Large intestine (tissue), 3 donors: ENCODE measurements around the gene ZMYM3. TPM values are rescaled to one million over a fixed set of nuclear protein-coding genes. Genes with fewer than 3 reads are reported as not detected.

ENCODE experiments used
- DNase-seq, 2 donors: peaks; one replicate each; pipeline versions ENCODE4 v3.0.0 to v3.0.0-alpha.2; 2013
- H3K27ac ChIP-seq: one replicate; pipeline ENCODE4 v1.5.1; 2013; ENCODE audit warnings: low read length
- H3K27me3 ChIP-seq: 2 replicates; pipeline ENCODE4 v1.6.1; 2013; ENCODE audit warnings: low read length; ENCODE audit not compliant: control insufficient read depth, insufficient read depth
- H3K36me3 ChIP-seq: 2 replicates; pipeline ENCODE4 v1.6.1; 2013; ENCODE audit warnings: low read length; ENCODE audit not compliant: control insufficient read depth, insufficient read depth
- H3K4me1 ChIP-seq: one replicate; pipeline ENCODE4 v1.6.1; 2013; ENCODE audit warnings: low read length; ENCODE audit not compliant: control insufficient read depth, insufficient read depth
- H3K4me3 ChIP-seq: one replicate; pipeline ENCODE4 v1.5.1; 2013; ENCODE audit warnings: low read length
- H3K9me3 ChIP-seq: one replicate; pipeline ENCODE4 v1.6.1; 2013; ENCODE audit warnings: mild to moderate bottlenecking, low read depth, low read length, moderate library complexity; ENCODE audit not compliant: control insufficient read depth
- WGBS: methylation state at CpG from one replicate; pipeline ENCODE4 v1.1.5; 2013; ENCODE audit warnings: low lambda C conversion rate; ENCODE audit not compliant: insufficient coverage; 5-methylcytosine and 5-hydroxymethylcytosine counted together
- polyA plus RNA-seq: library from polyadenylated mRNA; unstranded; fragments of 120-200 nt; gene quantifications from one replicate; pipeline ENCODE4 v1.2.1, GENCODE V29; 2013

Gene ZMYM3
- polyA plus RNA-seq, 1 donor: 29.7 TPM

DNA sequence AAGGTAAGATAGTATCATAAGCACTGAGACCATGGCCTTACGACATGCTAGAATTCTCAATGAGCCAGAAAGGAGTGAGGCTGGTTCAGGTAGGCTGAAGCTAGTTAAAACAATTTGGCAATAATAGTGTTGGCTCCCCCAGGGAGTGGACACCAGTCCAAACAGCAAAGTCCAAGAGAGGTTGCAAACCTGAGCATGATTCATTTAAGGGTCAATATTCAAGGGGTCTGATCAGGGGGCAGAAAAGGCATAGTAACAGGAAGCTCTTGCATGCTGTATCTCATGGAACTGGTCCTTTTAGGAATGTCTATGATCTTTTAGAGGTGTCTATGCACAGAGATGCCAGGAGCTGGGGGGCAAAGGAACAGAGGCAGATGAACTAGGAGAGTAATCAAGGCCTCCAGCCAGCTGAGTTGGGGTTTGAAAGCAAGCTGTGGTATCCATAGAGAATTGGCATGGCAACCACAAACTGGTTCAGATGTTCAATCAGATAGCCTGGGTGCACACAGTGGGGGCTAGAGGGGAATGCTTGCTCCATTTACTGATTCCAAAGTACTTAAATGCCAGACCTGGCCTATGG is 25.8 kb downstream of the ZMYM3 start:
- H3K27ac ChIP-seq: peak overlapping the region; percentile 74

GRCh38 chrX:71227370-71228062 is 26.4 kb downstream of the ZMYM3 start:
- no peak overlapping the region for H3K4me3 ChIP-seq
- peak in 1 of 2 donors; percentile 1 for DNase-seq
- H3K27ac ChIP-seq: peak overlapping the region; percentile 74
- peaks cover 45% of the 10 kb centered on the region for H3K4me1 ChIP-seq
- H3K27me3 ChIP-seq: no peaks in the 10 kb centered on the region
- H3K36me3 ChIP-seq: no peaks in the 10 kb centered on the region
- no peaks in the 10 kb centered on the region for H3K9me3 ChIP-seq
- no CpG with 5 or more reads among the region's 5 CpGs for WGBS

More for the DNA sequence above, 25.8 kb downstream of the ZMYM3 start:
- Histone ChIP-seq H3K4me1 (peaks cover 44% of the 10 kb centered on the region), H3K27me3 (no peaks in the 10 kb centered on the region), H3K36me3 (no peaks in the 10 kb centered on the region), H3K4me3 (no peak overlapping the region), H3K9me3 (no peaks in the 10 kb centered on the region)
- no CpG with 5 or more reads among the region's 1 CpG for WGBS
- DNase-seq: peak; percentile 45 to 70

DNA sequence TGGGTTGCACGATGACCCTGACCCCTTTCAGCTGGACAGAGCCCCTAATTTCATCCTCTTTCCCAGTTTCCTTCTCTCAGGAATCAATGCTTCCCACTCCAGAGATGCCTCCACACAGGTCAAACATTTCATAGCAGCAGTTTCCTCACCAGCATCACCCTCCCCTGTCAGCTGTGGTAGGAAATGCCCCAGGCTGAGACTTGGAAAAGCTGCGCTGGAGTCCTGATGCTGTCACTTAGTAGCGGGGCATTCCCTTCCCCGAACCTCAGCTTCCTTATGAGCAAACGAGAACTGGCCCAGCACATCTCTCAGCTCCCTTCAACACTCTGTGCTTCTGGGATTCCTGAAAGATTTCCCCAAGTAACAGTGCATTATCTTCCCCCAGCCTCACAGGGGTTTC is 28.3 kb downstream of the ZMYM3 start:
- no CpG with 5 or more reads among the region's 5 CpGs for WGBS

DNA sequence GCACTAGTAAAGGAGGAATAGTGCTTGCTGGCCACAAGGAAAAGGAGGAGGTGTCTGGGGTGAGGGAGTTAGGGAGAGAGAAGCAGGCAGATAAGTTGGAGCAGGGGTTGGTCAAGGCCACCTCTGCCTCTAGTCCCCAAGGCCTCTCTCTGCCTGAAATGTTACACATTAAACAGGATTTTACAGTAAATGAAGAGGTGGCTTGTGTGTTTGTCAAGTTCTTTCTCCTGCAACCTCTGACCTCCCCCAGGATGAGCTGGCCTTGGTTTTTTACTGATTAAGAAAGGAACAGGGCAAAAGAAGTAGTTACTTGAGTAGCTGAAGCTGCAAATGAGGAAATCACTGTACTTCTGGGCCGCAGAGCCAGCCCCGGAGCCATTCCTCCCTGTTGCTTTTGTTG is 28.9 kb downstream of the ZMYM3 start:
- Histone ChIP-seq H3K27ac (peak overlapping the region; percentile 83), H3K9me3 (no peaks in the 10 kb centered on the region), H3K4me3 (no peak overlapping the region), H3K27me3 (no peaks in the 10 kb centered on the region), H3K36me3 (peaks cover 3% of the 10 kb centered on the region), H3K4me1 (peaks cover 49% of the 10 kb centered on the region)
- peak; percentile 33 to 69 for DNase-seq
- no CpG with 5 or more reads among the region's 2 CpGs for WGBS

More for the DNA sequence above, 28.3 kb downstream of the ZMYM3 start:
- H3K36me3 ChIP-seq: peaks cover 3% of the 10 kb centered on the region
- peak in 1 of 2 donors; percentile 5 for DNase-seq
- H3K4me3 ChIP-seq: no peak overlapping the region
- peaks cover 49% of the 10 kb centered on the region for H3K4me1 ChIP-seq
- H3K9me3 ChIP-seq: no peaks in the 10 kb centered on the region
- no peaks in the 10 kb centered on the region for H3K27me3 ChIP-seq
- H3K27ac ChIP-seq: peak overlapping the region; percentile 83

GRCh38 chrX:71224098-71224708 is 29.7 kb downstream of the ZMYM3 start:
- Histone ChIP-seq H3K9me3 (no peaks in the 10 kb centered on the region), H3K4me1 (peaks cover 49% of the 10 kb centered on the region), H3K36me3 (peaks cover 3% of the 10 kb centered on the region), H3K27me3 (no peaks in the 10 kb centered on the region), H3K27ac (peak overlapping the region; percentile 83), H3K4me3 (no peak overlapping the region)
- WGBS: no CpG with 5 or more reads among the region's 32 CpGs
- no peak for DNase-seq

DNA sequence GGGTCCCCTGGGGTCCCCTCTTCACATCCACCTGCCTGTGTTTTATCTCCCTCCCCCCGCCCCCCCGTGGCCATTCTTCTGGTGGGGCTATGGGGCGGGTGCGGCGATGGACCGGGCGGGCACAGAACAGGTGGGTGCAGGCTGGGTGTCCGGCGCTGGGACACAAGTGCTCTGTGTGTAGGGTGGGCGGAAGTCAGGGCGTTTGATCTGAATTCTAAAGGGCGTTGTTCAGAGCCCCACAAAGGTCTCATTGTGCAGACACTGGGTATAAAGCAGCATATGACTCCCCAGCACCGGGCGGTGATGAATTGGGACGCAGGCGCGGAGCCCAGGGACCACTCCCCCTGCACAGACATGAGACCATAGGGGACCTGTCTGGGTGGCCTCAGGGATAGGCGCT is 31.0 kb downstream of the ZMYM3 start, which contains the start of gene GJB1:
TSS of gene GJB1 (plus strand) at position 296 of the 400 bp plus-strand sequence. CDS start 484 bp downstream, outside the sequence.
- WGBS: no CpG with 5 or more reads among the region's 18 CpGs
- DNase-seq: peak in 1 of 2 donors; percentile 15
- Histone ChIP-seq H3K27me3 (no peaks in the 10 kb centered on the region), H3K4me1 (peaks cover 42% of the 10 kb centered on the region), H3K4me3 (no peak within 1 kb of the TSS), H3K9me3 (no peaks in the 10 kb centered on the region), H3K27ac (peak within 1 kb of the TSS; percentile 2), H3K36me3 (peaks cover 3% of the 10 kb centered on the region)

DNA sequence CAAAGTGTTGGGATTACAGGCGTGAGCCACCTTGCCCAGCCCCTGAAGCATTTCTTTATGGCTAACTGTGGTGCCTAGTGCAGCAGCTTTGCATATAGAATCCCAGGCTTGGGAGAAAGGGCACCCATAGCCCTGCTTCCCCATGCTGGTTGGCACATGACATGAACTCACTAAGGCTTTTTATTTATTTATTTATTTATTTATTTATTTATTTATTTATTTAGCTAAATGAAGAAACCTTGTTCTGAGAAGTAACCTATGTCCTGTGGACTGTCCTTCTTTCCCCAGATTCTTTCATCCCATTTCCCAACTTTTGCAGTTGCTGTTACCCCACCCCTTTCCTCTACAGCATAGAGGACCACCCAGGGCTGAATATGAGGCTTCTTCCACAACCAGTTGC is 32.8 kb downstream of the ZMYM3 start:
- WGBS: no CpG with 5 or more reads among the region's 1 CpG
- no peaks in the 10 kb centered on the region for H3K27me3 ChIP-seq

DNA sequence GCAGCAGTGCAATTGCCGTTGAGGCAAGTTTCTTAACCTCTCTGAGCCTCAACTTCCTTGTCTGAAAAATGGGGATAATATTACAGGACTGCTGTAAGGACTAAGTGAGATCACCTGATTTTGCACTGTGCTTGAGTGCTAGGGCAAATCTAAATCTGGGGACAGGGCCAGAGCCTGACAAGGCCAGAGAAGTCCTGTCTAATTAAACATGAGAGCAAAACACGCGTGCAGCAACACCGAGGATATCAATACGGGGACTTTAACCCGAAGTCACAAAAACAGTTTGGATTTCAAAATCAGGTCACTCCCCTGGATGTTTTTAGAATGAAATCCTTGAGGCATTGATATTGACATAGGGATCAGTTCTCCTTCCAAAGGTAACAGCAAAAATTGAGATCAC is 36.6 kb downstream of the ZMYM3 start:
- H3K27me3 ChIP-seq: no peaks in the 10 kb centered on the region
- H3K4me1 ChIP-seq: peaks cover 11% of the 10 kb centered on the region
- no CpG with 5 or more reads among the region's 6 CpGs for WGBS
- no peak overlapping the region for H3K27ac ChIP-seq
- peak overlapping the region; percentile 59 for H3K4me3 ChIP-seq
- H3K36me3 ChIP-seq: peaks cover 3% of the 10 kb centered on the region
- H3K9me3 ChIP-seq: no peaks in the 10 kb centered on the region
- DNase-seq: peak in 1 of 2 donors; percentile 32

More for the DNA sequence above, 32.8 kb downstream of the ZMYM3 start:
- no peak overlapping the region for H3K4me3 ChIP-seq
- H3K9me3 ChIP-seq: no peaks in the 10 kb centered on the region
- H3K36me3 ChIP-seq: peaks cover 3% of the 10 kb centered on the region
- peak overlapping the region; percentile 12 for H3K27ac ChIP-seq
- H3K4me1 ChIP-seq: peaks cover 29% of the 10 kb centered on the region
- no peak for DNase-seq

GRCh38 chrX:71216485-71216884 is 37.5 kb downstream of the ZMYM3 start:
- H3K4me1 ChIP-seq: peaks cover 7% of the 10 kb centered on the region
- peaks cover under 1% of the 10 kb centered on the region for H3K36me3 ChIP-seq
- H3K27ac ChIP-seq: peak overlapping the region; percentile 82
- DNase-seq: peak; percentile 50 to 70
- H3K4me3 ChIP-seq: peak overlapping the region; percentile 59
- no CpG with 5 or more reads among the region's 6 CpGs for WGBS
- no peaks in the 10 kb centered on the region for H3K27me3 ChIP-seq
- no peaks in the 10 kb centered on the region for H3K9me3 ChIP-seq

GRCh38 chrX:71215338-71215912 is 38.5 kb downstream of the ZMYM3 start:
- DNase-seq: peak in 1 of 2 donors; percentile 35
- Histone ChIP-seq H3K27ac (peak overlapping the region; percentile 82), H3K4me3 (peak overlapping the region; percentile 59), H3K27me3 (no peaks in the 10 kb centered on the region), H3K9me3 (no peaks in the 10 kb centered on the region), H3K36me3 (no peaks in the 10 kb centered on the region), H3K4me1 (peaks cover 7% of the 10 kb centered on the region)
- WGBS: no CpG with 5 or more reads among the region's 10 CpGs
